HL-60 (cell line): ENCODE results near the gene GAL3ST2.
A peak's percentile ranks its signal among the peaks of the same experiment; 100 is the strongest.

ENCODE experiments used
- DNase-seq, 2 experiments: peaks; one replicate each; pipeline ENCODE4 v3.0.0-alpha.2; 2010 to 2020; ENCODE audit warnings: low read depth in 1 of 2, low spot score in 1 of 2
- H3K27ac ChIP-seq: fragments of 250-450 bp; sonication (Bioruptor Pico); replicated peaks from 2 replicates; pipeline ENCODE4 v1.5.1; 2020; ENCODE audit warnings: mild to moderate bottlenecking, moderate library complexity
- H3K27me3 ChIP-seq: fragments of 250-450 bp; sonication (Bioruptor Pico); 2 replicates; pipeline ENCODE4 v1.5.1; 2021; ENCODE audit warnings: mild to moderate bottlenecking, moderate library complexity; ENCODE audit not compliant: insufficient read depth, poor library complexity, severe bottlenecking
- H3K4me3 ChIP-seq: replicated peaks from 2 replicates; pipeline ENCODE4 v1.5.1; 2011; ENCODE audit warnings: mild to moderate bottlenecking, control low read depth, low read length; ENCODE audit not compliant: insufficient read depth
- CTCF ChIP-seq: IDR thresholded peaks from one replicate; pipeline ENCODE4 v1.5.1; 2011; ENCODE audit warnings: low read length, control low read depth, inconsistent platforms; ENCODE audit not compliant: insufficient read depth
- GABPA ChIP-seq: IDR thresholded peaks from 2 replicates; pipeline ENCODE4 v1.6.1; 2012; ENCODE audit warnings: low read depth
- POLR2AphosphoS5 ChIP-seq: IDR thresholded peaks from 2 replicates; pipeline ENCODE4 v1.6.1; 2012; ENCODE audit warnings: low read depth
- REST ChIP-seq: IDR thresholded peaks from 2 replicates; pipeline ENCODE4 v1.6.1; 2012; ENCODE audit warnings: low read depth; ENCODE audit not compliant: insufficient replicate concordance
- SPI1 ChIP-seq: IDR thresholded peaks from 2 replicates; pipeline ENCODE4 v1.6.1; 2012; ENCODE audit warnings: low read depth, mild to moderate bottlenecking, borderline replicate concordance

GAL3ST2 gene

GRCh38 chr2:241771286-241772062, 5.1 kb upstream of the GAL3ST2 start:
- Histone ChIP-seq H3K27me3 (no peaks in the 10 kb centered on the region), H3K4me3 (no peak overlapping the region), H3K27ac (no peak overlapping the region)
- DNase-seq: peak in 1 of 2 experiments; percentile 36
- TF ChIP-seq POLR2AphosphoS5: no peak
- no peak for TF ChIP-seq REST
- TF ChIP-seq CTCF: no peak
- TF ChIP-seq SPI1: no peak
- TF ChIP-seq GABPA: no peak

- Histone ChIP-seq H3K27ac (no peak overlapping the region), H3K27me3 (no peaks in the 10 kb centered on the region), H3K4me3 (no peak overlapping the region)
- DNase-seq: no peak
- no peak for TF ChIP-seq POLR2AphosphoS5
- TF ChIP-seq GABPA: no peak
- no peak for TF ChIP-seq SPI1
- TF ChIP-seq CTCF: no peak
- no peak for TF ChIP-seq REST
Observed at GRCh38 chr2:241772063-241772499, 4.5 kb upstream of the GAL3ST2 start.

- no peak for DNase-seq
- no peak overlapping the region for H3K27ac ChIP-seq
- no peak for TF ChIP-seq SPI1
- no peak for TF ChIP-seq CTCF
- TF ChIP-seq POLR2AphosphoS5: no peak
- no peak for TF ChIP-seq REST
- no peak for TF ChIP-seq GABPA
- H3K27me3 ChIP-seq: no peaks in the 10 kb centered on the region
- no peak overlapping the region for H3K4me3 ChIP-seq
Observed at GRCh38 chr2:241773511-241774418, 2.9 kb upstream of the GAL3ST2 start.
